ENCODE measurements around the gene RERE.

- TF ChIP-seq REST (IDR thresholded peaks at IDR 0.05; ENCODE audit: low read depth, low read length) (no peak), CTCF (IDR thresholded peaks at IDR 0.05) (no peak), FOSL2 (IDR thresholded peaks at IDR 0.05; ENCODE audit: borderline replicate concordance, low read depth) (no peak), POLR2AphosphoS5 (IDR thresholded peaks at IDR 0.05; ENCODE audit: low read depth, low read length) (no peak), GABPA (IDR thresholded peaks at IDR 0.05; ENCODE audit: low read depth) (no peak), RAD21 (IDR thresholded peaks at IDR 0.05; ENCODE audit: low read length) (no peak), TEAD4 (IDR thresholded peaks at IDR 0.05; ENCODE audit: borderline replicate concordance, insufficient read depth) (no peak), MAX (IDR thresholded peaks at IDR 0.05; ENCODE audit: low read depth) (no peak), TAF1 (IDR thresholded peaks at IDR 0.05; ENCODE audit: borderline replicate concordance, low read depth, low read length) (no peak)
These were observed 214.8 kb downstream of the RERE start for GRCh38 chr1:8602471-8603219.

All from SK-N-SH (cell line).